Measurements from ENCODE around the gene VPS39. TPM values are rescaled to one million over a fixed set of nuclear protein-coding genes. Genes with fewer than 3 reads are reported as not detected.

Gene VPS39
- total and polyA plus RNA-seq, 2 of the 8 experiments (the other 6 are each of a cell fraction or from before 2014, with no cell fraction given) = 34.4 to 36.6 TPM

DNA sequence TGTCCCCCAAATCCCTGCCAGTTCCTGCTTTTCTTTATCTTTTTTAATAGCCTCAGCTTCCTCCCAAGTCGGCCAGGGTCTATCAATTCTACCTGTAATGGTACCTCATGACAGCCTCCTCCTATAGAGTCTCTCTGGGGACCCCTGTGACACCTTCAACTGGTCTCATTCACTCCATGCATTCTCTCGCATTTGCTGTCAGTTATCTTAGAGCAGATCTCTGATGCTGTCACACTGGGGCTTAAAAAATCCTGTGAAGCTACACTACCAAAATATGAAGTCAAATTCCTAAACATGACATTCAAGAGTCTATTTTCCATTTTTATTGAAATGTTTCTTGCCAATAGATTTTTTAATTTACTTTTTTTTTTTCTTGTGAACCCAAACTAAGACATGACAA is 5.5 kb downstream of the VPS39 start (continued):
- TF ChIP-seq MAFK (IDR thresholded peaks at IDR 0.05; ENCODE audit: low read depth, low read length) (no peak), CHD1 (IDR thresholded peaks at IDR 0.05; ENCODE audit: low read depth, low read length) (no peak)
